Measurements from ENCODE around the gene ROCK2. TPM values are rescaled to one million over a fixed set of nuclear protein-coding genes. Genes with fewer than 3 reads are reported as not detected.

ROCK2 gene
- total and polyA plus RNA-seq, 9 donors, result 13.2 to 71.9 (median 47.7) TPM

GRCh38 chr2:11187731-11188130 lies 156.7 kb downstream of the ROCK2 start:
- Histone ChIP-seq H3K27me3 (no peaks in the 10 kb centered on the region), H3K9me3 (no peaks in the 10 kb centered on the region), H3K4me3 (no peak overlapping the region), H3K27ac (no peak overlapping the region), H3K36me3 (no peaks in the 10 kb centered on the region), H3K4me1 (ENCODE audit: insufficient read depth) (no peaks in the 10 kb centered on the region)
- intact Hi-C loops (cut with DNase I), result no loop called here
- 92 to 95% (median 94%) methylated on average over 2 of the region's 2 CpGs for WGBS, 3 donors
- TF ChIP-seq POLR2A (IDR thresholded peaks at IDR 0.05) (no peak), CTCF (IDR thresholded peaks at IDR 0.05) (no peak), EP300 (IDR thresholded peaks at IDR 0.05) (no peak)
- no peak for DNase-seq

GRCh38 chr2:11187083-11187619 lies 157.3 kb downstream of the ROCK2 start:
- intact Hi-C loops (cut with DNase I), result no loop called here

GRCh38 chr2:11186145-11186544 lies 158.3 kb downstream of the ROCK2 start:
- no peak for DNase-seq
- H3K36me3 ChIP-seq, result no peaks in the 10 kb centered on the region
- no peak for TF ChIP-seq CTCF (IDR thresholded peaks at IDR 0.05)
- TF ChIP-seq EP300 (IDR thresholded peaks at IDR 0.05), result no peak
- no peak for TF ChIP-seq POLR2A (IDR thresholded peaks at IDR 0.05)
- 95 to 98% (median 96%) methylated on average over 6 of the region's 6 CpGs for WGBS, 3 donors
- no peaks in the 10 kb centered on the region for H3K27me3 ChIP-seq
- H3K9me3 ChIP-seq, result no peaks in the 10 kb centered on the region
- no peak overlapping the region for H3K4me3 ChIP-seq
- no peaks in the 10 kb centered on the region for H3K4me1 ChIP-seq (ENCODE audit: insufficient read depth)
- H3K27ac ChIP-seq, result no peak overlapping the region
- intact Hi-C loops (cut with DNase I), result no loop called here

More at GRCh38 chr2:11187083-11187619, 157.3 kb downstream of the ROCK2 start:
- Histone ChIP-seq H3K4me3 (no peak overlapping the region), H3K4me1 (ENCODE audit: insufficient read depth) (no peaks in the 10 kb centered on the region), H3K27me3 (no peaks in the 10 kb centered on the region), H3K27ac (no peak overlapping the region), H3K9me3 (no peaks in the 10 kb centered on the region), H3K36me3 (no peaks in the 10 kb centered on the region)
- TF ChIP-seq POLR2A (IDR thresholded peaks at IDR 0.05) (no peak), EP300 (IDR thresholded peaks at IDR 0.05) (no peak), CTCF (IDR thresholded peaks at IDR 0.05) (no peak)
- 86 to 88% (median 88%) methylated on average over 7 of the region's 7 CpGs for WGBS, 3 donors
- DNase-seq, result no peak

GRCh38 chr2:11182951-11183350 lies 161.5 kb downstream of the ROCK2 start:
- DNase-seq, result no peak

More at GRCh38 chr2:11182951-11183350, 161.5 kb downstream of the ROCK2 start:
- intact Hi-C loops (cut with DNase I), result no loop called here
- no peak overlapping the region for H3K4me3 ChIP-seq
- H3K9me3 ChIP-seq, result no peaks in the 10 kb centered on the region
- H3K36me3 ChIP-seq, result no peaks in the 10 kb centered on the region
- no peaks in the 10 kb centered on the region for H3K27me3 ChIP-seq
- WGBS, 3 donors, result 93 to 96% (median 95%) methylated on average over 2 of the region's 2 CpGs
- H3K4me1 ChIP-seq (ENCODE audit: insufficient read depth), result no peaks in the 10 kb centered on the region
- TF ChIP-seq CTCF (IDR thresholded peaks at IDR 0.05) (no peak), POLR2A (IDR thresholded peaks at IDR 0.05) (no peak), EP300 (IDR thresholded peaks at IDR 0.05) (no peak)
- no peak overlapping the region for H3K27ac ChIP-seq
